D721Med (cell line): ENCODE measurements around the gene CEMIP2.

Source experiments
- DNase-seq: peaks from one replicate; pipeline ENCODE4 v3.0.0; 2011; ENCODE audit warnings: low spot score; ENCODE audit not compliant: insufficient read length
- FAIRE-seq: peaks from 2 replicates; lab custom pipeline; 2011; peaks lifted over from hg19 to GRCh38; lab: Jason Lieb, UNC
- CTCF ChIP-seq: IDR thresholded peaks from 2 replicates; pipeline ENCODE4 v1.5.1; 2012; ENCODE audit warnings: mild to moderate bottlenecking, control low read depth; ENCODE audit not compliant: insufficient read depth; ENCODE audit errors: missing control alignments

The CEMIP2 gene

GRCh38 chr9:71743217-71743705, 25.1 kb downstream of the CEMIP2 start:
- no peak for TF ChIP-seq CTCF
- FAIRE-seq, result no peak
- no peak for DNase-seq

GRCh38 chr9:71742703-71743102, 25.6 kb downstream of the CEMIP2 start:
- DNase-seq (no peak), FAIRE-seq (no peak)
- no peak for TF ChIP-seq CTCF

GRCh38 chr9:71741926-71742648, 26.2 kb downstream of the CEMIP2 start:
- no peak for FAIRE-seq
- no peak for TF ChIP-seq CTCF
- no peak for DNase-seq

- DNase-seq, result no peak
- no peak for TF ChIP-seq CTCF
- no peak for FAIRE-seq
These were observed 28.1 kb downstream of the CEMIP2 start for GRCh38 chr9:71740199-71740598.

GRCh38 chr9:71737455-71737854, 30.9 kb downstream of the CEMIP2 start:
- DNase-seq (no peak), FAIRE-seq (no peak)
- no peak for TF ChIP-seq CTCF

GRCh38 chr9:71736236-71736635, 32.1 kb downstream of the CEMIP2 start:
- no peak for FAIRE-seq
- DNase-seq, result no peak
- TF ChIP-seq CTCF, result no peak

- FAIRE-seq (no peak), DNase-seq (no peak)
- TF ChIP-seq CTCF, result no peak
These were observed 33.4 kb downstream of the CEMIP2 start for GRCh38 chr9:71734950-71735349.
